H1 (cell line): ENCODE results near the gene MAGI2. TPM values are rescaled to one million over a fixed set of nuclear protein-coding genes. Genes with fewer than 3 reads are reported as not detected.

Experiments used
- BCL11A ChIP-seq, 2 experiments: IDR thresholded peaks; one replicate each; pipeline ENCODE4 v1.6.1; 2011; ENCODE audit warnings: low read depth in 2 of 2, low read length in 2 of 2, mild to moderate bottlenecking in 2 of 2
- CBX5 ChIP-seq: fragments of 300-800, 300-1000 bp; sonication (generic); IDR thresholded peaks from 2 replicates; pipeline ENCODE4 v1.7.1; 2016; ENCODE audit warnings: antibody characterized with exemption, low read length, low read depth
- CTBP2 ChIP-seq: IDR thresholded peaks from 2 replicates; pipeline ENCODE4 v1.7.0; 2011; ENCODE audit warnings: borderline replicate concordance, mild to moderate bottlenecking, moderate library complexity, mixed read lengths, low read length; ENCODE audit not compliant: insufficient read depth, insufficient read length
- HDAC2 ChIP-seq, 2 experiments: fragments of 300-600 bp in 1 of 2; sonication (generic) in 1 of 2; IDR thresholded peaks; 2 replicates each; pipeline ENCODE4 v1.6.1; 2011 to 2012; ENCODE audit warnings: low read depth in 2 of 2, low read length in 2 of 2, mild to moderate bottlenecking in 2 of 2, moderate library complexity in 2 of 2, borderline replicate concordance in 1 of 2, inconsistent platforms in 1 of 2
- MAFK ChIP-seq: IDR thresholded peaks from 2 replicates; pipeline ENCODE4 v1.6.1; 2012; ENCODE audit warnings: low read depth, mild to moderate bottlenecking, improper control_type of control experiment, low read length
- POLR2A ChIP-seq, 2 experiments: IDR thresholded peaks; 1 replicate in 1 of 2; 2 replicates in 1 of 2; pipeline ENCODE4 v1.6.1; 2011; ENCODE audit warnings: low read depth in 2 of 2, low read length in 2 of 2, mild to moderate bottlenecking in 2 of 2; ENCODE audit errors: control extremely low read depth in 1 of 2
- SRF ChIP-seq: IDR thresholded peaks from 2 replicates; pipeline ENCODE4 v1.6.1; 2011; ENCODE audit warnings: mild to moderate bottlenecking, low read depth, low read length, moderate library complexity
- SUZ12 ChIP-seq: fragments of 200-600 bp; sonication (generic); IDR thresholded peaks from 2 replicates; pipeline ENCODE4 v1.6.1; 2012; ENCODE audit warnings: mild to moderate bottlenecking, inconsistent platforms, low read length, moderate library complexity, mixed read lengths
- TBP ChIP-seq: IDR thresholded peaks from 2 replicates; pipeline ENCODE4 v1.6.1; 2011; ENCODE audit warnings: low read depth, low read length, improper control_type of control experiment
- polyA plus RNA-seq, 7 experiments: library from polyadenylated mRNA; depleted of rRNA in 3 of 7; stranded (reverse) in 5 of 7; unstranded in 2 of 7; fragments of >200 nt in 5 of 7; fragments of 200-250 nt in 2 of 7; gene quantifications; 1 replicate in 5 of 7; 2 replicates in 1 of 7; 4 replicates in 1 of 7; pipeline versions ENCODE4 v1.2.1 to v1.2.3, GENCODE V29; 2011 to 2013; ENCODE audit warnings: missing spikeins in 2 of 7, mixed read lengths in 2 of 7
- total RNA-seq: library from RNA; stranded (reverse); fragmentation: NEBNext Ultra II Directional; extraction: Animal tissue kit (Norgen Biotek cat#: 25700); gene quantifications from 2 replicates; pipeline ENCODE4 v1.2.1, GENCODE V29; 2021
- TF ChIP-seq, protein P1 (sequence below): fragments of 300-600 bp; sonication (generic); IDR thresholded peaks from 2 replicates; pipeline ENCODE4 v1.7.1; 2012; ENCODE audit warnings: low read length, moderate library complexity, mild to moderate bottlenecking, inconsistent platforms; ENCODE audit not compliant: insufficient replicate concordance
- TF ChIP-seq, protein P2 (sequence below): IDR thresholded peaks from 2 replicates; pipeline ENCODE4 v1.6.1; 2012; ENCODE audit warnings: inconsistent platforms

MAGI2 gene
- total and polyA plus RNA-seq, 2 of the 8 experiments (the other 6 are each of a cell fraction or from before 2014, with no cell fraction given) = 6.0 to 27.3 TPM

GRCh38 chr7:78463039-78463438 lies 990.4 kb downstream of the MAGI2 start (continued):
- TF ChIP-seq, protein P1, sequence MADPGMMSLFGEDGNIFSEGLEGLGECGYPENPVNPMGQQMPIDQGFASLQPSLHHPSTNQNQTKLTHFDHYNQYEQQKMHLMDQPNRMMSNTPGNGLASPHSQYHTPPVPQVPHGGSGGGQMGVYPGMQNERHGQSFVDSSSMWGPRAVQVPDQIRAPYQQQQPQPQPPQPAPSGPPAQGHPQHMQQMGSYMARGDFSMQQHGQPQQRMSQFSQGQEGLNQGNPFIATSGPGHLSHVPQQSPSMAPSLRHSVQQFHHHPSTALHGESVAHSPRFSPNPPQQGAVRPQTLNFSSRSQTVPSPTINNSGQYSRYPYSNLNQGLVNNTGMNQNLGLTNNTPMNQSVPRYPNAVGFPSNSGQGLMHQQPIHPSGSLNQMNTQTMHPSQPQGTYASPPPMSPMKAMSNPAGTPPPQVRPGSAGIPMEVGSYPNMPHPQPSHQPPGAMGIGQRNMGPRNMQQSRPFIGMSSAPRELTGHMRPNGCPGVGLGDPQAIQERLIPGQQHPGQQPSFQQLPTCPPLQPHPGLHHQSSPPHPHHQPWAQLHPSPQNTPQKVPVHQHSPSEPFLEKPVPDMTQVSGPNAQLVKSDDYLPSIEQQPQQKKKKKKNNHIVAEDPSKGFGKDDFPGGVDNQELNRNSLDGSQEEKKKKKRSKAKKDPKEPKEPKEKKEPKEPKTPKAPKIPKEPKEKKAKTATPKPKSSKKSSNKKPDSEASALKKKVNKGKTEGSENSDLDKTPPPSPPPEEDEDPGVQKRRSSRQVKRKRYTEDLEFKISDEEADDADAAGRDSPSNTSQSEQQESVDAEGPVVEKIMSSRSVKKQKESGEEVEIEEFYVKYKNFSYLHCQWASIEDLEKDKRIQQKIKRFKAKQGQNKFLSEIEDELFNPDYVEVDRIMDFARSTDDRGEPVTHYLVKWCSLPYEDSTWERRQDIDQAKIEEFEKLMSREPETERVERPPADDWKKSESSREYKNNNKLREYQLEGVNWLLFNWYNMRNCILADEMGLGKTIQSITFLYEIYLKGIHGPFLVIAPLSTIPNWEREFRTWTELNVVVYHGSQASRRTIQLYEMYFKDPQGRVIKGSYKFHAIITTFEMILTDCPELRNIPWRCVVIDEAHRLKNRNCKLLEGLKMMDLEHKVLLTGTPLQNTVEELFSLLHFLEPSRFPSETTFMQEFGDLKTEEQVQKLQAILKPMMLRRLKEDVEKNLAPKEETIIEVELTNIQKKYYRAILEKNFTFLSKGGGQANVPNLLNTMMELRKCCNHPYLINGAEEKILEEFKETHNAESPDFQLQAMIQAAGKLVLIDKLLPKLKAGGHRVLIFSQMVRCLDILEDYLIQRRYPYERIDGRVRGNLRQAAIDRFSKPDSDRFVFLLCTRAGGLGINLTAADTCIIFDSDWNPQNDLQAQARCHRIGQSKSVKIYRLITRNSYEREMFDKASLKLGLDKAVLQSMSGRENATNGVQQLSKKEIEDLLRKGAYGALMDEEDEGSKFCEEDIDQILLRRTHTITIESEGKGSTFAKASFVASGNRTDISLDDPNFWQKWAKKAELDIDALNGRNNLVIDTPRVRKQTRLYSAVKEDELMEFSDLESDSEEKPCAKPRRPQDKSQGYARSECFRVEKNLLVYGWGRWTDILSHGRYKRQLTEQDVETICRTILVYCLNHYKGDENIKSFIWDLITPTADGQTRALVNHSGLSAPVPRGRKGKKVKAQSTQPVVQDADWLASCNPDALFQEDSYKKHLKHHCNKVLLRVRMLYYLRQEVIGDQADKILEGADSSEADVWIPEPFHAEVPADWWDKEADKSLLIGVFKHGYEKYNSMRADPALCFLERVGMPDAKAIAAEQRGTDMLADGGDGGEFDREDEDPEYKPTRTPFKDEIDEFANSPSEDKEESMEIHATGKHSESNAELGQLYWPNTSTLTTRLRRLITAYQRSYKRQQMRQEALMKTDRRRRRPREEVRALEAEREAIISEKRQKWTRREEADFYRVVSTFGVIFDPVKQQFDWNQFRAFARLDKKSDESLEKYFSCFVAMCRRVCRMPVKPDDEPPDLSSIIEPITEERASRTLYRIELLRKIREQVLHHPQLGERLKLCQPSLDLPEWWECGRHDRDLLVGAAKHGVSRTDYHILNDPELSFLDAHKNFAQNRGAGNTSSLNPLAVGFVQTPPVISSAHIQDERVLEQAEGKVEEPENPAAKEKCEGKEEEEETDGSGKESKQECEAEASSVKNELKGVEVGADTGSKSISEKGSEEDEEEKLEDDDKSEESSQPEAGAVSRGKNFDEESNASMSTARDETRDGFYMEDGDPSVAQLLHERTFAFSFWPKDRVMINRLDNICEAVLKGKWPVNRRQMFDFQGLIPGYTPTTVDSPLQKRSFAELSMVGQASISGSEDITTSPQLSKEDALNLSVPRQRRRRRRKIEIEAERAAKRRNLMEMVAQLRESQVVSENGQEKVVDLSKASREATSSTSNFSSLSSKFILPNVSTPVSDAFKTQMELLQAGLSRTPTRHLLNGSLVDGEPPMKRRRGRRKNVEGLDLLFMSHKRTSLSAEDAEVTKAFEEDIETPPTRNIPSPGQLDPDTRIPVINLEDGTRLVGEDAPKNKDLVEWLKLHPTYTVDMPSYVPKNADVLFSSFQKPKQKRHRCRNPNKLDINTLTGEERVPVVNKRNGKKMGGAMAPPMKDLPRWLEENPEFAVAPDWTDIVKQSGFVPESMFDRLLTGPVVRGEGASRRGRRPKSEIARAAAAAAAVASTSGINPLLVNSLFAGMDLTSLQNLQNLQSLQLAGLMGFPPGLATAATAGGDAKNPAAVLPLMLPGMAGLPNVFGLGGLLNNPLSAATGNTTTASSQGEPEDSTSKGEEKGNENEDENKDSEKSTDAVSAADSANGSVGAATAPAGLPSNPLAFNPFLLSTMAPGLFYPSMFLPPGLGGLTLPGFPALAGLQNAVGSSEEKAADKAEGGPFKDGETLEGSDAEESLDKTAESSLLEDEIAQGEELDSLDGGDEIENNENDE = no peak
- no peak for TF ChIP-seq CBX5
- no peak for TF ChIP-seq SRF
- TF ChIP-seq, protein P2, sequence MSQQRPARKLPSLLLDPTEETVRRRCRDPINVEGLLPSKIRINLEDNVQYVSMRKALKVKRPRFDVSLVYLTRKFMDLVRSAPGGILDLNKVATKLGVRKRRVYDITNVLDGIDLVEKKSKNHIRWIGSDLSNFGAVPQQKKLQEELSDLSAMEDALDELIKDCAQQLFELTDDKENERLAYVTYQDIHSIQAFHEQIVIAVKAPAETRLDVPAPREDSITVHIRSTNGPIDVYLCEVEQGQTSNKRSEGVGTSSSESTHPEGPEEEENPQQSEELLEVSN = no peak
- TF ChIP-seq HDAC2 (IDR thresholded peaks at IDR 0.05; ENCODE audit: borderline replicate concordance in 1 of 2, low read depth in 2 of 2, low read length in 2 of 2) = no peak
- no peak for TF ChIP-seq CTBP2
- no peak for TF ChIP-seq POLR2A (IDR thresholded peaks at IDR 0.05; ENCODE audit: control extremely low read depth in 1 of 2, low read depth in 2 of 2, low read length in 2 of 2)
- no peak for TF ChIP-seq BCL11A (IDR thresholded peaks at IDR 0.05; ENCODE audit: low read depth in 2 of 2, low read length in 2 of 2)
- no peak for TF ChIP-seq MAFK
- TF ChIP-seq SUZ12 = no peak
- no peak for TF ChIP-seq TBP
